Lower leg skin (tissue), 3 donors: ENCODE measurements around the gene GATA2.

Experiments used
- POLR2A ChIP-seq, 2 donors: fragments of 450-650 bp; IDR thresholded peaks; one replicate each; pipeline ENCODE4 v1.6.1; 2016 to 2017; ENCODE audit warnings: antibody characterized with exemption in 2 of 2, mild to moderate bottlenecking in 1 of 2, moderate library complexity in 1 of 2
- TF ChIP-seq, protein P1 (sequence below), 3 donors: fragments of 450-650 bp; IDR thresholded peaks; one replicate each; pipeline ENCODE4 v1.5.1; 2016; ENCODE audit warnings: antibody characterized with exemption in 3 of 3, mild to moderate bottlenecking in 3 of 3, moderate library complexity in 2 of 3

DNA sequence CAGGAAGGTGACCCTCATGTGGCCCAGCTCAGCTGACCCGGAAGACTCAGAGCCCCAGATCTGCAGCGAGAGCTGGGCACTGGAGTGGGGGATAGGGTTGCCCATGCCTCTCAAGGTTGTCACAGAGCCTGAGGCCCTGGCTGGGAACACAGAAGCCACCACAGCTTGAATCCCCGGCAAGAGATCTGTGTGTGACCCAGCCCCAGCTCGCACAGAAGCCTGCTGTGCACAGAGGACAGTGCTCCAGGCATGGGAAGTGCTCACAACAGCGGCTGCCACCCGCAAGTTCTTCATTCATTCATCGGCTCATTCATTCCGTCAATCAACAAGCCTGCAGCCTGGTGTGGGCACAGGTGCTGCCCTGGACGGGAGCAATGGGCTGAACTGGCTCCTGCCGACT, 62.7 kb downstream of the GATA2 start:
- TF ChIP-seq, protein P1, sequence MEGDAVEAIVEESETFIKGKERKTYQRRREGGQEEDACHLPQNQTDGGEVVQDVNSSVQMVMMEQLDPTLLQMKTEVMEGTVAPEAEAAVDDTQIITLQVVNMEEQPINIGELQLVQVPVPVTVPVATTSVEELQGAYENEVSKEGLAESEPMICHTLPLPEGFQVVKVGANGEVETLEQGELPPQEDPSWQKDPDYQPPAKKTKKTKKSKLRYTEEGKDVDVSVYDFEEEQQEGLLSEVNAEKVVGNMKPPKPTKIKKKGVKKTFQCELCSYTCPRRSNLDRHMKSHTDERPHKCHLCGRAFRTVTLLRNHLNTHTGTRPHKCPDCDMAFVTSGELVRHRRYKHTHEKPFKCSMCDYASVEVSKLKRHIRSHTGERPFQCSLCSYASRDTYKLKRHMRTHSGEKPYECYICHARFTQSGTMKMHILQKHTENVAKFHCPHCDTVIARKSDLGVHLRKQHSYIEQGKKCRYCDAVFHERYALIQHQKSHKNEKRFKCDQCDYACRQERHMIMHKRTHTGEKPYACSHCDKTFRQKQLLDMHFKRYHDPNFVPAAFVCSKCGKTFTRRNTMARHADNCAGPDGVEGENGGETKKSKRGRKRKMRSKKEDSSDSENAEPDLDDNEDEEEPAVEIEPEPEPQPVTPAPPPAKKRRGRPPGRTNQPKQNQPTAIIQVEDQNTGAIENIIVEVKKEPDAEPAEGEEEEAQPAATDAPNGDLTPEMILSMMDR (IDR thresholded peaks at IDR 0.05), result no peak
- no peak for TF ChIP-seq POLR2A (IDR thresholded peaks at IDR 0.05)
